Mesothelial cell of epicardium (in vitro differentiated cells): ENCODE data around the gene SPIRE1. TPM values are rescaled to one million over a fixed set of nuclear protein-coding genes. Genes with fewer than 3 reads are reported as not detected.

Experiments used
- DNase-seq, 2 experiments: peaks; one replicate each; pipeline ENCODE4 v3.0.0; 2021; ENCODE audit warnings: low spot score in 2 of 2; ENCODE audit not compliant: unreplicated experiment in 2 of 2
- H3K27ac Mint-ChIP-seq: 2 replicates; pipeline ENCODE4 v1.8.0; 2021; ENCODE audit warnings: mixed read lengths
- H3K27me3 Mint-ChIP-seq: 2 replicates; pipeline ENCODE4 v1.8.0; 2021; ENCODE audit warnings: low read depth, mixed read lengths
- H3K36me3 Mint-ChIP-seq: 2 replicates; pipeline ENCODE4 v1.8.0; 2021; ENCODE audit warnings: mixed read lengths
- H3K4me1 Mint-ChIP-seq: 2 replicates; pipeline ENCODE4 v1.8.0; 2021; ENCODE audit warnings: mixed read lengths
- H3K4me3 Mint-ChIP-seq: 2 replicates; pipeline ENCODE4 v1.8.0; 2021; ENCODE audit warnings: mild to moderate bottlenecking, moderate library complexity, mixed read lengths
- H3K9me3 Mint-ChIP-seq: 2 replicates; pipeline ENCODE4 v1.8.0; 2021; ENCODE audit warnings: mixed read lengths
- CTCF ChIP-seq: fragments of 200-600 bp; sonication (generic); IDR thresholded peaks from one replicate; pipeline ENCODE4 v1.5.0; 2021; ENCODE audit warnings: antibody characterized with exemption; ENCODE audit not compliant: unreplicated experiment
- total RNA-seq: library from RNA; stranded (reverse); gene quantifications from 3 replicates; pipeline ENCODE4 v1.2.1, GENCODE V29; 2021

The SPIRE1 gene
- total RNA-seq, 1 donor from 2014 or later = 24.2 TPM

- TF ChIP-seq CTCF = no peak
- Mint-ChIP-seq H3K4me3 (no peak overlapping the region), H3K36me3 (no peaks in the 10 kb centered on the region), H3K27me3 (peaks cover 49% of the 10 kb centered on the region), H3K4me1 (peaks cover 23% of the 10 kb centered on the region), H3K9me3 (no peaks in the 10 kb centered on the region), H3K27ac (no peak overlapping the region)
- DNase-seq = no peak
These were observed 252.8 kb downstream of the SPIRE1 start for GRCh38 chr18:12405066-12405465.

- H3K27me3 Mint-ChIP-seq = peaks cover 49% of the 10 kb centered on the region
- peaks cover 19% of the 10 kb centered on the region for H3K4me1 Mint-ChIP-seq
- H3K9me3 Mint-ChIP-seq = no peaks in the 10 kb centered on the region
- peak overlapping the region; percentile 5 for H3K27ac Mint-ChIP-seq
- no peak for DNase-seq
- TF ChIP-seq CTCF = no peak
- no peak overlapping the region for H3K4me3 Mint-ChIP-seq
- H3K36me3 Mint-ChIP-seq = no peaks in the 10 kb centered on the region
These were observed 254.1 kb downstream of the SPIRE1 start for GRCh38 chr18:12403601-12404506.

GRCh38 chr18:12401881-12402280 lies 256.0 kb downstream of the SPIRE1 start:
- no peak for DNase-seq
- no peak for TF ChIP-seq CTCF
- Mint-ChIP-seq H3K36me3 (no peaks in the 10 kb centered on the region), H3K4me3 (no peak overlapping the region), H3K27me3 (peaks cover 48% of the 10 kb centered on the region), H3K27ac (no peak overlapping the region), H3K9me3 (no peaks in the 10 kb centered on the region), H3K4me1 (peaks cover 9% of the 10 kb centered on the region)

GRCh38 chr18:12399231-12399630 lies 258.7 kb downstream of the SPIRE1 start:
- H3K4me1 Mint-ChIP-seq = peaks cover 7% of the 10 kb centered on the region
- no peaks in the 10 kb centered on the region for H3K36me3 Mint-ChIP-seq
- no peaks in the 10 kb centered on the region for H3K9me3 Mint-ChIP-seq
- no peak for DNase-seq
- no peak for TF ChIP-seq CTCF
- H3K27me3 Mint-ChIP-seq = peaks cover 25% of the 10 kb centered on the region
- H3K27ac Mint-ChIP-seq = no peak overlapping the region
- H3K4me3 Mint-ChIP-seq = no peak overlapping the region

- H3K36me3 Mint-ChIP-seq = no peaks in the 10 kb centered on the region
- peaks cover 3% of the 10 kb centered on the region for H3K4me1 Mint-ChIP-seq
- H3K4me3 Mint-ChIP-seq = no peak overlapping the region
- no peak for DNase-seq
- no peak for TF ChIP-seq CTCF
- H3K27ac Mint-ChIP-seq = no peak overlapping the region
- peaks cover 23% of the 10 kb centered on the region for H3K27me3 Mint-ChIP-seq
- no peaks in the 10 kb centered on the region for H3K9me3 Mint-ChIP-seq
These were observed 259.3 kb downstream of the SPIRE1 start for GRCh38 chr18:12398625-12399024.
